ENCODE measurements around the gene SLC16A13. TPM values are rescaled to one million over a fixed set of nuclear protein-coding genes. Genes with fewer than 3 reads are reported as not detected.

Gene SLC16A13
- total and polyA plus RNA-seq, 2 donors (not counting 1 experiment from before 2014, with no cell fraction given), result 1.3 to 1.4 TPM

- no peak overlapping the region for H3K27ac ChIP-seq (ENCODE audit: insufficient read depth, low read length)
- H4K20me1 ChIP-seq (ENCODE audit: control insufficient read depth, extremely low read depth, insufficient read depth, low read length), result no peaks in the 10 kb centered on the region
- no peaks in the 10 kb centered on the region for H3K9me3 ChIP-seq (ENCODE audit: control insufficient read depth, insufficient read depth, low read depth, low read length)
- DNase-seq (ENCODE audit: low read depth in 2 of 2), result no peak
- H3K36me3 ChIP-seq (ENCODE audit: control insufficient read depth, insufficient read depth, low read length), result peaks cover 3% of the 10 kb centered on the region
- H3K79me2 ChIP-seq (ENCODE audit: control insufficient read depth, insufficient read depth, low read length), result peaks cover 50% of the 10 kb centered on the region
- peak overlapping the region in 2 of 4 experiments; percentile 89 to 99 for H3K4me3 ChIP-seq (replicated peaks in 1 of 4; ENCODE audit: control extremely low read depth in 1 of 4, insufficient read depth in 1 of 4, low read depth in 3 of 4, low read length in 4 of 4)
- H3K4me1 ChIP-seq (ENCODE audit: control insufficient read depth, extremely low read depth, insufficient read depth, low read length), result peaks cover 7% of the 10 kb centered on the region
- TF ChIP-seq CTCF (conservative IDR thresholded peaks at IDR 0.05 in 1 of 2, IDR thresholded peaks at IDR 0.05 in 1 of 2; ENCODE audit: low read depth in 1 of 2, low read length in 2 of 2) (no peak), EZH2 (IDR thresholded peaks at IDR 0.05; ENCODE audit: low read length, missing control alignments) (no peak)
- no peak overlapping the region for H3K9ac ChIP-seq (ENCODE audit: insufficient read depth, low read length)
- peak overlapping the region; percentile 82 for H3K4me2 ChIP-seq (ENCODE audit: extremely low read depth, insufficient read depth, low read length)
- H3K27me3 ChIP-seq (ENCODE audit: control insufficient read depth, insufficient read depth, low read length), result no peaks in the 10 kb centered on the region
- H2AFZ ChIP-seq (ENCODE audit: low read length), result no peak overlapping the region
Observed at GRCh38 chr17:7010523-7010922, 25.3 kb upstream of the SLC16A13 start.

GRCh38 chr17:7011415-7011814, 24.4 kb upstream of the SLC16A13 start:
- H3K79me2 ChIP-seq (ENCODE audit: control insufficient read depth, insufficient read depth, low read length), result peaks cover 50% of the 10 kb centered on the region
- H3K4me3 ChIP-seq (replicated peaks in 1 of 4; ENCODE audit: control extremely low read depth in 1 of 4, insufficient read depth in 1 of 4, low read depth in 3 of 4, low read length in 4 of 4), result peak overlapping the region; percentile 81 to 99 (median 92)
- TF ChIP-seq EZH2 (IDR thresholded peaks at IDR 0.05; ENCODE audit: low read length, missing control alignments) (no peak), CTCF (conservative IDR thresholded peaks at IDR 0.05 in 1 of 2, IDR thresholded peaks at IDR 0.05 in 1 of 2; ENCODE audit: low read depth in 1 of 2, low read length in 2 of 2) (no peak)
- DNase-seq (ENCODE audit: low read depth in 2 of 2), result no peak
- H3K4me2 ChIP-seq (ENCODE audit: extremely low read depth, insufficient read depth, low read length), result peak overlapping the region; percentile 82
- no peaks in the 10 kb centered on the region for H3K9me3 ChIP-seq (ENCODE audit: control insufficient read depth, insufficient read depth, low read depth, low read length)
- H3K36me3 ChIP-seq (ENCODE audit: control insufficient read depth, insufficient read depth, low read length), result peaks cover 3% of the 10 kb centered on the region
- no peaks in the 10 kb centered on the region for H4K20me1 ChIP-seq (ENCODE audit: control insufficient read depth, extremely low read depth, insufficient read depth, low read length)
- no peak overlapping the region for H2AFZ ChIP-seq (ENCODE audit: low read length)
- H3K9ac ChIP-seq (ENCODE audit: insufficient read depth, low read length), result peak overlapping the region; percentile 98
- no peaks in the 10 kb centered on the region for H3K27me3 ChIP-seq (ENCODE audit: control insufficient read depth, insufficient read depth, low read length)
- H3K27ac ChIP-seq (ENCODE audit: insufficient read depth, low read length), result peak overlapping the region; percentile 100
- peaks cover 12% of the 10 kb centered on the region for H3K4me1 ChIP-seq (ENCODE audit: control insufficient read depth, extremely low read depth, insufficient read depth, low read length)

- H3K79me2 ChIP-seq (ENCODE audit: control insufficient read depth, insufficient read depth, low read length), result peaks cover 50% of the 10 kb centered on the region
- no peaks in the 10 kb centered on the region for H4K20me1 ChIP-seq (ENCODE audit: control insufficient read depth, extremely low read depth, insufficient read depth, low read length)
Observed at GRCh38 chr17:7011942-7012254, 23.9 kb upstream of the SLC16A13 start.

More at GRCh38 chr17:7011942-7012254, 23.9 kb upstream of the SLC16A13 start:
- TF ChIP-seq EZH2 (IDR thresholded peaks at IDR 0.05; ENCODE audit: low read length, missing control alignments) (no peak), CTCF (conservative IDR thresholded peaks at IDR 0.05 in 1 of 2, IDR thresholded peaks at IDR 0.05 in 1 of 2; ENCODE audit: low read depth in 1 of 2, low read length in 2 of 2) (no peak)
- peaks cover 12% of the 10 kb centered on the region for H3K4me1 ChIP-seq (ENCODE audit: control insufficient read depth, extremely low read depth, insufficient read depth, low read length)
- no peaks in the 10 kb centered on the region for H3K27me3 ChIP-seq (ENCODE audit: control insufficient read depth, insufficient read depth, low read length)
- H3K36me3 ChIP-seq (ENCODE audit: control insufficient read depth, insufficient read depth, low read length), result peaks cover 3% of the 10 kb centered on the region
- no peak for DNase-seq (ENCODE audit: low read depth in 2 of 2)
- no peaks in the 10 kb centered on the region for H3K9me3 ChIP-seq (ENCODE audit: control insufficient read depth, insufficient read depth, low read depth, low read length)
- H3K9ac ChIP-seq (ENCODE audit: insufficient read depth, low read length), result peak overlapping the region; percentile 98
- peak overlapping the region; percentile 81 to 99 (median 92) for H3K4me3 ChIP-seq (replicated peaks in 1 of 4; ENCODE audit: control extremely low read depth in 1 of 4, insufficient read depth in 1 of 4, low read depth in 3 of 4, low read length in 4 of 4)
- peak overlapping the region; percentile 100 for H3K27ac ChIP-seq (ENCODE audit: insufficient read depth, low read length)
- peak overlapping the region; percentile 87 for H2AFZ ChIP-seq (ENCODE audit: low read length)
- peak overlapping the region; percentile 82 for H3K4me2 ChIP-seq (ENCODE audit: extremely low read depth, insufficient read depth, low read length)
